HEK293 (cell line): ENCODE results near the gene SSBP3.

Experiments
- CTCF ChIA-PET: fragments of 350-600 bp; formaldehyde crosslinking; extraction: SDS; loops from one replicate; lab custom pipeline; 2021; ENCODE audit warnings: antibody characterized with exemption; lab: Yijun Ruan, JAX
- POLR2A ChIA-PET: fragments of 300-600 bp; formaldehyde crosslinking; extraction: SDS; loops from one replicate; lab custom pipeline; 2020; ENCODE audit warnings: antibody characterized with exemption, inconsistent platforms; lab: Yijun Ruan, JAX
- H3K27ac ChIP-seq: fragments of 200-500 bp; sonication (Bioruptor generic); 2 replicates; pipeline ENCODE4 v1.5.1; 2014; ENCODE audit warnings: low read depth, low read length, control low read depth, inconsistent platforms; ENCODE audit errors: extremely low read depth
- H3K36me3 ChIP-seq, 2 experiments: fragments of 200-500 bp in 1 of 2; sonication (Bioruptor generic) in 1 of 2; 1 replicate in 1 of 2; 2 replicates in 1 of 2; pipeline ENCODE4 v1.5.1; 2014 to 2017; ENCODE audit warnings: inconsistent platforms in 2 of 2, low read length in 2 of 2; ENCODE audit not compliant: control insufficient read depth in 2 of 2, insufficient read depth in 1 of 2
- H3K4me1 ChIP-seq: fragments of 200-500 bp; sonication (Bioruptor generic); 2 replicates; pipeline ENCODE4 v1.5.1; 2014; ENCODE audit warnings: mild to moderate bottlenecking, low read length, inconsistent platforms; ENCODE audit not compliant: control insufficient read depth, insufficient read depth
- H3K4me3 ChIP-seq: 2 replicates; pipeline ENCODE4 v1.5.1; 2011; ENCODE audit warnings: low read depth, mild to moderate bottlenecking, control low read depth, low read length, moderate library complexity
- H3K9me3 ChIP-seq: fragments of 200-500 bp; sonication (Bioruptor generic); 2 replicates; pipeline ENCODE4 v1.5.1; 2014; ENCODE audit warnings: low read depth, low read length, inconsistent platforms; ENCODE audit not compliant: control insufficient read depth, insufficient read depth
- BCL6B ChIP-seq: fragments of 450-650 bp; formaldehyde crosslinking; IDR thresholded peaks from 2 replicates; pipeline ENCODE4 v1.5.1; 2017; ENCODE audit warnings: missing biosample characterization, missing genetic modification characterization
- EGR2 ChIP-seq: fragments of 450-650 bp; formaldehyde crosslinking; IDR thresholded peaks from 2 replicates; pipeline ENCODE4 v1.5.1; 2016; ENCODE audit warnings: low read depth, missing biosample characterization, missing genetic modification characterization
- FEZF1 ChIP-seq: fragments of 450-650 bp; formaldehyde crosslinking; IDR thresholded peaks from 2 replicates; pipeline ENCODE4 v1.5.1; 2016; ENCODE audit warnings: missing biosample characterization, missing genetic modification characterization
- KLF1 ChIP-seq: fragments of 450-650 bp; formaldehyde crosslinking; IDR thresholded peaks from 2 replicates; pipeline ENCODE4 v1.5.1; 2016; ENCODE audit warnings: missing biosample characterization, missing genetic modification characterization
- KLF16 ChIP-seq: fragments of 450-650 bp; formaldehyde crosslinking; IDR thresholded peaks from 2 replicates; pipeline ENCODE4 v1.5.1; 2017; ENCODE audit warnings: missing biosample characterization, missing genetic modification characterization
- PRDM4 ChIP-seq: fragments of 450-650 bp; formaldehyde crosslinking; IDR thresholded peaks from 2 replicates; pipeline ENCODE4 v1.5.1; 2017; ENCODE audit warnings: missing biosample characterization, missing genetic modification characterization
- TSHZ1 ChIP-seq: fragments of 450-650 bp; formaldehyde crosslinking; IDR thresholded peaks from 2 replicates; pipeline ENCODE4 v1.5.1; 2016; ENCODE audit warnings: missing biosample characterization, missing genetic modification characterization, borderline replicate concordance
- ZBTB10 ChIP-seq: fragments of 450-650 bp; formaldehyde crosslinking; IDR thresholded peaks from 2 replicates; pipeline ENCODE4 v1.5.1; 2016; ENCODE audit warnings: missing biosample characterization, missing genetic modification characterization
- ZBTB6 ChIP-seq: fragments of 450-650 bp; formaldehyde crosslinking; IDR thresholded peaks from 2 replicates; pipeline ENCODE4 v1.5.1; 2017; ENCODE audit warnings: missing biosample characterization, missing genetic modification characterization
- ZIC2 ChIP-seq: fragments of 450-650 bp; formaldehyde crosslinking; IDR thresholded peaks from 2 replicates; pipeline ENCODE4 v1.5.1; 2016; ENCODE audit warnings: missing biosample characterization, missing genetic modification characterization
- ZNF114 ChIP-seq: fragments of 450-650 bp; formaldehyde crosslinking; IDR thresholded peaks from 2 replicates; pipeline ENCODE4 v1.5.0; 2017; ENCODE audit warnings: missing biosample characterization, missing genetic modification characterization
- ZNF155 ChIP-seq: fragments of 450-650 bp; formaldehyde crosslinking; IDR thresholded peaks from 2 replicates; pipeline ENCODE4 v1.5.1; 2016; ENCODE audit warnings: missing biosample characterization, missing genetic modification characterization
- ZNF157 ChIP-seq: fragments of 450-650 bp; formaldehyde crosslinking; IDR thresholded peaks from 2 replicates; pipeline ENCODE4 v1.5.1; 2016; ENCODE audit warnings: missing biosample characterization, missing genetic modification characterization
- ZNF174 ChIP-seq: fragments of 450-650 bp; formaldehyde crosslinking; IDR thresholded peaks from 2 replicates; pipeline ENCODE4 v1.5.0; 2017; ENCODE audit warnings: missing biosample characterization, mild to moderate bottlenecking, missing genetic modification characterization
- ZNF184 ChIP-seq: fragments of 450-650 bp; IDR thresholded peaks from 2 replicates; pipeline ENCODE4 v1.5.1; 2018; ENCODE audit warnings: missing biosample characterization, mild to moderate bottlenecking, missing genetic modification characterization
- ZNF24 ChIP-seq: fragments of 450-650 bp; formaldehyde crosslinking; IDR thresholded peaks from 2 replicates; pipeline ENCODE4 v1.5.1; 2016; ENCODE audit warnings: missing biosample characterization, missing genetic modification characterization
- ZNF341 ChIP-seq: fragments of 450-650 bp; formaldehyde crosslinking; IDR thresholded peaks from 2 replicates; pipeline ENCODE4; 2016; ENCODE audit warnings: low read depth, missing biosample characterization, missing genetic modification characterization
- ZNF394 ChIP-seq: fragments of 450-650 bp; formaldehyde crosslinking; IDR thresholded peaks from 2 replicates; pipeline ENCODE4 v1.5.1; 2016; ENCODE audit warnings: missing biosample characterization, missing genetic modification characterization, mild to moderate bottlenecking, moderate library complexity, borderline replicate concordance
- ZNF426 ChIP-seq: fragments of 450-650 bp; formaldehyde crosslinking; IDR thresholded peaks from 2 replicates; pipeline ENCODE4 v1.5.1; 2017; ENCODE audit warnings: missing biosample characterization, missing genetic modification characterization, mild to moderate bottlenecking, inconsistent platforms, moderate library complexity
- ZNF501 ChIP-seq: fragments of 450-650 bp; formaldehyde crosslinking; IDR thresholded peaks from 2 replicates; pipeline ENCODE4 v1.5.1; 2016; ENCODE audit warnings: missing biosample characterization, missing genetic modification characterization
- ZNF580 ChIP-seq: fragments of 450-650 bp; formaldehyde crosslinking; IDR thresholded peaks from 2 replicates; pipeline ENCODE4 v1.5.1; 2016; ENCODE audit warnings: missing biosample characterization, missing genetic modification characterization
- ZNF585B ChIP-seq: fragments of 450-650 bp; formaldehyde crosslinking; IDR thresholded peaks from 2 replicates; pipeline ENCODE4 v1.5.1; 2016; ENCODE audit warnings: missing biosample characterization, missing genetic modification characterization
- ZNF600 ChIP-seq: fragments of 450-650 bp; formaldehyde crosslinking; IDR thresholded peaks from 2 replicates; pipeline ENCODE4 v1.5.1; 2016; ENCODE audit warnings: missing biosample characterization, missing genetic modification characterization
- ZSCAN18 ChIP-seq: fragments of 450-650 bp; formaldehyde crosslinking; IDR thresholded peaks from 2 replicates; pipeline ENCODE4 v1.5.1; 2016; ENCODE audit warnings: missing biosample characterization, missing genetic modification characterization

The SSBP3 gene

GRCh38 chr1:54397090-54397591 is 9.1 kb downstream of the SSBP3 start:
- no peaks in the 10 kb centered on the region; the same call in 1 of the 2 replicates for H3K4me1 ChIP-seq
- no peak overlapping the region for H3K27ac ChIP-seq
- H3K36me3 ChIP-seq: peaks cover 20 to 89% of the 10 kb centered on the region in 2 experiments
- no peak overlapping the region for H3K4me3 ChIP-seq
- POLR2A ChIA-PET: interaction anchor here (0.5 to 1.2 kb wide), 4 partner anchors 10 to 125 kb away, joined by 3 to 6 read pairs (median 3); no protein-coding TSS in a partner anchor
- H3K9me3 ChIP-seq: no peaks in the 10 kb centered on the region
- CTCF ChIA-PET: interaction anchor here (0.6 to 2.4 kb wide), 4 partner anchors 9 to 229 kb away, joined by 3 to 10 read pairs (median 3); partner anchors contain the start of gene SSBP3
- TF ChIP-seq ZNF24 (tag by site-specific recombination): no peak
- no peak for TF ChIP-seq ZNF114 (tag by site-specific recombination)
- peak; percentile 63 for TF ChIP-seq ZNF341 (tag by site-specific recombination)
- no peak for TF ChIP-seq ZBTB6
- TF ChIP-seq EGR2 (tag by site-specific recombination): peak; percentile 72
- TF ChIP-seq PRDM4 (tag by site-specific recombination): no peak
- no peak for TF ChIP-seq FEZF1
- TF ChIP-seq ZNF600 (tag by site-specific recombination): peak; percentile 60; the same call in 1 of the 2 replicates
- TF ChIP-seq KLF16: no peak
- TF ChIP-seq ZNF155 (tag by site-specific recombination): no peak
- TF ChIP-seq ZNF501 (tag by site-specific recombination): no peak
- peak; percentile 48 for TF ChIP-seq ZIC2 (tag by site-specific recombination)
- no peak for TF ChIP-seq ZNF174 (tag by site-specific recombination)
- no peak for TF ChIP-seq ZNF580 (tag by site-specific recombination)
- no peak for TF ChIP-seq ZNF157 (tag by site-specific recombination)
- no peak for TF ChIP-seq ZNF585B (tag by site-specific recombination)
- TF ChIP-seq ZBTB10 (tag by site-specific recombination): no peak
- peak; percentile 80 for TF ChIP-seq KLF1
- TF ChIP-seq ZNF426 (tag by site-specific recombination): no peak
- TF ChIP-seq ZNF184: no peak
- TF ChIP-seq TSHZ1 (tag by site-specific recombination): no peak
- no peak for TF ChIP-seq ZNF394 (tag by site-specific recombination)
- no peak for TF ChIP-seq ZSCAN18 (tag by site-specific recombination)
- no peak for TF ChIP-seq BCL6B (tag by site-specific recombination)
